Right ventricle myocardium inferior (tissue), 1 donor: Measurements from ENCODE around the gene ZNRF3. TPM values are rescaled to one million over a fixed set of nuclear protein-coding genes. Genes with fewer than 3 reads are reported as not detected.
"Not testable (repeated sequence)": the region's sequence is repeated elsewhere in the genome, so short reads cannot be mapped to it uniquely, and the experiment has no call there.

ENCODE experiments used
- ATAC-seq: fragments of 200-7000 bp; cut with Tn5 transposase; one replicate; pipeline ENCODE4 v1.9.1; 2020; ENCODE audit warnings: mild to moderate bottlenecking, moderate library complexity
- DNase-seq: peaks from one replicate; pipeline ENCODE4 v3.0.0; 2021; ENCODE audit errors: missing footprints
- intact Hi-C: fragments of 100-400 bp; cut with DNase I; formaldehyde crosslinking; loops from one replicate; pipeline ENCODE4 v1.11.0; 2022
- total RNA-seq: library from RNA; stranded (reverse); fragmentation: NEBNext Ultra II Directional; extraction: Animal tissue kit (Norgen Biotek cat#: 25700); gene quantifications from one replicate; pipeline ENCODE4 v1.2.1, GENCODE V29; 2021
- donor health status: DM: no; HTN: yes; CAD: no; lungs with severe emphysema.

The ZNRF3 gene
- total RNA-seq, 1 donor from 2014 or later: 5.4 TPM

- ATAC-seq, DNase-seq: not testable (repeated sequence)
- intact Hi-C loops: loop anchor here (1.0 to 10.0 kb wide), 2 partner anchors 184 to 435 kb away; no protein-coding TSS in a partner anchor
Measured at GRCh38 chr22:29039684-29040083, 156.3 kb downstream of the ZNRF3 start.

- ATAC-seq (peak; percentile 83), DNase-seq (no peak)
- intact Hi-C loops: loop anchor here (1.0 to 10.0 kb wide), 2 partner anchors 185 to 436 kb away; no protein-coding TSS in a partner anchor
Measured at GRCh38 chr22:29040385-29041275, 157.3 kb downstream of the ZNRF3 start.

GRCh38 chr22:29041408-29041807, 158.0 kb downstream of the ZNRF3 start:
- intact Hi-C loops: loop anchor here (10.0 kb wide), 1 partner anchor 437 kb away; no protein-coding TSS in a partner anchor
- no peak for ATAC-seq
- no peak for DNase-seq

DNA sequence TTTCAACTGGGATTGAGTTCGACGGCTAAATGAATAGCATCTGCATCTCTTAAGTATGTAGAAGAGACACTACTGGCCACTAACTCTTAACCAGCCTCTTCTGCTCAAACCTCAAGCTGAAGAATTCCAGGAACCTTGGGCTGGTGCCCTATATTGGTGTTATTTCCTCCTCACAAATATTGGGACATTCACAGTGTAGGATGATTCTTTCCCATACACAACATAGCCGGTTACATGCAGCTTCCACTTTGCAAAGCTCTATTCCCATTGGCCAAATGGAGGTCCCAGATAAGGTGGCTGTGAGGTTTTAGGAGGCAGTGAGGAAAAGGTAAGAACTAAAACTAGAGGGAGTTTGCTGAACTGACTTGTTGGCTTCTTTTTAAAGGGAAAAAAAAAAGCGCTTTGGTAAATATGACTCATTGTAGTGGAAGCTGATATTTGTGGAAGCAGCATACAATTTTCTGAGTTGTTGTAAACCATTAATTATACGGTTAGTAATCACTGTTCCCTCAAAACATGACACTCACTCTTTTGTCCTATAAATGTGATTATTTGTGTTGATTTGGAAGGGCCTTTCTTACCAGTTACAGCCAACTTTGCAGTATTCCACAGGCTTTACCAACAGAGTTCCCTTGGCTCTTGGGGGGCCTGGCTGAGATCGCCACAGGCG, 160.7 kb downstream of the ZNRF3 start:
- ATAC-seq (no peak), DNase-seq (no peak)

DNA sequence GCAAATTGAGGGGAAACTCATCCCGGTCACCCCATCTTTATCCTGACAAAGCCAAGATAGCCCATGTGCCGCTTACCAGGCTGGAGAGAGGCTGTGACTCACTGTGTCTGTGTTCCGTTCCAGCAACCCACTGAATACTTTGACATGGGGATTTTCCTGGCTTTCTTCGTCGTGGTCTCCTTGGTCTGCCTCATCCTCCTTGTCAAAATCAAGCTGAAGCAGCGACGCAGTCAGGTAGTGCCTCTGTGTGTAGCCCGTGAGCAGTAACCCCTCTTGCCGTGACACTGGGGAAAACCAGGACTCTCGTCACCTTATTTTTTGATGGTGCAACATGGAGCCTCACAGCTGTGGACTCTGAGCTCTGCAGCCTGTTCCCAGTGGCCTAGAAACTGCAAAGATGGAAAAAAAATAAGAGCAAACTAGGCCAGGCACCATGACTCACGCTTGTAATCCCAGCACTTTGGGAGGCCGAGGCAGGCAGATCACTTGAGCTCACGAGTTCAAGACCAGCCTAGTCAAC, 161.3 kb downstream of the ZNRF3 start:
- DNase-seq: no peak
- no peak for ATAC-seq
- intact Hi-C loops: loop anchor here (10.0 kb wide), 1 partner anchor 440 kb away; no protein-coding TSS in a partner anchor

More for the DNA sequence above, 160.7 kb downstream of the ZNRF3 start:
- intact Hi-C loops: loop anchor here (10.0 kb wide), 1 partner anchor 439 kb away; no protein-coding TSS in a partner anchor

DNA sequence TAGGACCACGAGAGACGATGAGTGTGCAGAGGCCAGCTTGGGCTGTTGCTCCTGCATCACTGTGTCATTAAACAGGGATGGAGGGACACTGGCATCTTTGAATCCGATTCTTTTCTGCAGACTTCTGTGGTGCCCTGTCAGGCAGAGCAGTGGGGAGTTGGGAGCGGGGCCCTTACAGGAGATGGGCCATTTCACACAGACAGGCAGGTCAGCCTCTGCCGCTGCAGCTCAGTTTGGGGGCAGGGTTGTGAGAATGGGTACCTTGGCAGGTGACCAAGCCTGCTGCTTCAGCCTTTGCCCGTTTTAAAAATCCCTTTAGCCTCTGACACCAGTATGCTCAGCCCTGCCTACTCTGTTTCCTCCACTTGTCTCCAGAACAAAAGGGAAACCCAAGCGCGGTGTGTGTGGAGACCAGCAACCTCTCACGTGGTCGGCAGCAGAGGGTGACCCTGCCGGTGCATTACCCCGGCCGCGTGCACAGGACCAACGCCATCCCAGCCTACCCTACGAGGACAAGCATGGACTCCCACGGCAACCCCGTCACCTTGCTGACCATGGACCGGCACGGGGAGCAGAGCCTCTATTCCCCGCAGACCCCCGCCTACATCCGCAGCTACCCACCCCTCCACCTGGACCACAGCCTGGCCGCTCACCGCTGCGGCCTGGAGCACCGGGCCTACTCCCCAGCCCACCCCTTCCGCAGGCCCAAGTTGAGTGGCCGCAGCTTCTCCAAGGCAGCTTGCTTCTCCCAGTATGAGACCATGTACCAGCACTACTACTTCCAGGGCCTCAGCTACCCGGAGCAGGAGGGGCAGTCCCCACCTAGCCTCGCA, 165.7 kb downstream of the ZNRF3 start:
- DNase-seq (no peak), ATAC-seq (no peak)
- intact Hi-C loops: loop anchor here (10.0 kb wide), 1 partner anchor 444 kb away; no protein-coding TSS in a partner anchor

GRCh38 chr22:29049655-29050263, 166.4 kb downstream of the ZNRF3 start:
- DNase-seq (no peak), ATAC-seq (no peak)
- intact Hi-C loops: loop anchor here (10.0 kb wide), 1 partner anchor 445 kb away; no protein-coding TSS in a partner anchor

DNA sequence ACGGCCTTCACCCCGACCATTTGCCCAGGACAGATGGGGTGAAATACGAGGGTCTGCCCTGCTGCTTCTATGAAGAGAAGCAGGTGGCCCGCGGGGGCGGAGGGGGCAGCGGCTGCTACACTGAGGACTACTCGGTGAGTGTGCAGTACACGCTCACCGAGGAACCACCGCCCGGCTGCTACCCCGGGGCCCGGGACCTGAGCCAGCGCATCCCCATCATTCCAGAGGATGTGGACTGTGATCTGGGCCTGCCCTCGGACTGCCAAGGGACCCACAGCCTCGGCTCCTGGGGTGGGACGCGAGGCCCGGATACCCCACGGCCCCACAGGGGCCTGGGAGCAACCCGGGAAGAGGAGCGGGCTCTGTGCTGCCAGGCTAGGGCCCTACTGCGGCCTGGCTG, 167.1 kb downstream of the ZNRF3 start:
- DNase-seq: no peak
- intact Hi-C loops: no loop called here
- no peak for ATAC-seq

- intact Hi-C loops: no loop called here
- no peak for ATAC-seq
Measured at GRCh38 chr22:29053048-29053702, 169.8 kb downstream of the ZNRF3 start.

GRCh38 chr22:29054251-29054767, 170.9 kb downstream of the ZNRF3 start:
- DNase-seq (no peak), ATAC-seq (peak; percentile 20)
- intact Hi-C loops: no loop called here

More at GRCh38 chr22:29053048-29053702, 169.8 kb downstream of the ZNRF3 start:
- DNase-seq: no peak

DNA sequence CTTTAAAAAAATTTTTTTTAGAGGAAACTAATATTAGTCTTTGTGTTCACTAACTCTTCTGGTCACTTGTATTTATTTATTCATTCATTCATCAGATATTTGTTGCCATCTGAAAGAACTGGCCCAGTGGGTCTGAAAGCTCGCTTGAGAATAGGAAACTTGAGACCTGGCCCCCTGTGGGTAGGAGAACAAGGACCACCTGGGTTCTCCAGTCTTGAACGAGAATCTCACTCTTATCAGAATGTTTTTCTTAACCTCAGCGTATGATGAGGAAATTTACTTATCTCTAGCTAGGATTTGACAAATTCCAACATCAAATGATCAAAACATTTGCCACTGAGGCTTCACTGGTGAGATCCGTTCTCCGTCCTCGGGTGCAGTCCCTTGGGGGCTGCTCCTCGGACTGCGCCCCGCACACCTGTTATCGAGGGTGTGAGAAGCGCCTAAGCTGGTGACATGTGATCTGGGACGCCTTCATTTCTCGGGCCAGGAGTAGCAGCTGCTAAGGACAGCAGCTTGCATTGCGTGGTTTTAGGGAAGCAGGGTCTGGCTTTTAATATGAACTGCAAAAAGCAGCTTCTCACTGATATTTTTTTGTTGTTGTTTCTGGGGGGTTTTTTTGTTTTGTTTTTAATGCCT, 171.9 kb downstream of the ZNRF3 start:
- intact Hi-C loops: no loop called here
- ATAC-seq: no peak
- DNase-seq: no peak

DNA sequence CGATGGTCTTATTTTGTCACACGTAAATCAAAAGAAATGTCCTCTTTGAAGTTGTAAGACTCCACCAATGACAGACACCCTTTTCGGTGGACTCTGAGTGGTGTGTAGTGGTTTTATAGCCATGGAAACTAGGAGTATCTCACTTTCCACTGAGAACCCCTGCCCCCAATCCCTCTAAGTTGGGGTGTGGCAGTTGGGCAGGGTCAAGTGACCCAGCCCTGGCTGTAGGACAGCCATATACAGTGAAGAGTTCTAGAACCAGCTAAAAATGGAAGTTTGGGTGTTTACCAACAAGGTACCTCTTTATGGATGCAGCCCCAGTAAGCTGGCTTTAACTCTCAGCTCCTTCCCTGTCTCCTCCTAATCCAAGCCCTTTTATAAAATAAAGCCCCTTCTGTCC, 173.1 kb downstream of the ZNRF3 start:
- intact Hi-C loops: no loop called here
- DNase-seq: no peak
- no peak for ATAC-seq

DNA sequence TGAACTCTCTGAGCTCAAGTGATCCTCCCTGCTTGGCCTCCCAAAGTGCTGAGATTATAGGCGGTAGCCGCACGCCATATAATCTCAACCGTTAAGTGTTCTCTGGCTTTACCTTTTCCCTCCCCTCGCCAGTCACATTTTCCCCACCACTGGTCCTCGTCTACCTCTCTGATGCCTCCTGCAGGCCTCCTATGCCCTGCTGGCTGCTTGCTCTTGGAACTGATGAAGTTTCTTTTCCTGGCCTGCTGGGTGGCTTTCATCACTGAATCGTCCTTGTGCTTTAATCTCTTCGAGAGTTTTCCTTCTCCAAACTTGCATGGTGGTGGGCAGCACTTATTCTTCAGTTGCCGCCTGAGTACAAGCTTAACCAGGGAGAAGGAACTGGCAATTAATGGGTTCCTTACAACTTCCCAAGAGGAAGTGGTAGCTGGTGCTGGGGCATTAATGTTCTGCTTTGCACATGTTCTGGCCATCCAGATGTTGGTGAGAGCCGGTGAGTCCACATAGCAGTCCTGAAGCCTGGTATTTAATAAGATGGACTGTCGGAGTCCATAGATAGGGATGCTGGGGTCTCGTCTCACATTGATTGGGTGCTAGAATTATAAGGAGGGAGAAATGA, 177.0 kb downstream of the ZNRF3 start:
- intact Hi-C loops: no loop called here
- DNase-seq: no peak
- ATAC-seq: no peak

GRCh38 chr22:29060931-29061330, 177.6 kb downstream of the ZNRF3 start:
- intact Hi-C loops: no loop called here
- DNase-seq (no peak), ATAC-seq (no peak)

DNA sequence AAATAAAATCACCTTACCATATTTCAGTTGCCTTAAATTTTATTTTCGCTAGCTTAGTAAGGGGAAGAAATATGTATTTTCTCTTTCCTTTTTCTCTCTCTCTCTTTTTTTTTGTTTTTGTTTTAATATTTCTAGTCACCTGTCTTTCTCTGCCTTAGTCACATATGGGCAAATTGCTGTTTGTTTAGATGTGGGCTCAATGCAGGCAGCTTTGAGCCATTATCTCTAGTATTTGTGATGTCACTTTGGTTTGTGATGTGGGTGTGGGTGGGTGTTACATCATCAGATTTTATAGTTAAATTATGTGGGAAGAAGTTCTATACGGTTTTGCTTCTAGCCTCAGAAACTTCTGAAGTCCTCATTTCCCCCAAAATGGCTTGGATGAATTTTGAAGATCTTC, 178.4 kb downstream of the ZNRF3 start, which contains the start of gene C22orf31:
Gene C22orf31, minus strand, starts transcription at position 59 of the 400 bp plus-strand sequence. Its CDS starts 39 bp downstream, at position 20.
- no peak for ATAC-seq
- intact Hi-C loops: no loop called here
- no peak for DNase-seq

- intact Hi-C loops: no loop called here
- ATAC-seq (no peak), DNase-seq (no peak)
Measured at GRCh38 chr22:29062286-29062821, 179.0 kb downstream of the ZNRF3 start.
